Mesodermal cell (in vitro differentiated cells): ENCODE data around the gene BCAS1.

Experiments used
- H3K27ac ChIP-seq: 2 replicates; pipeline ENCODE4 v1.7.0; 2013; ENCODE audit warnings: mild to moderate bottlenecking, low read depth, low read length, moderate library complexity; ENCODE audit not compliant: severe bottlenecking
- H3K36me3 ChIP-seq: 2 replicates; pipeline ENCODE4 v1.7.1; 2013; ENCODE audit warnings: mild to moderate bottlenecking, low read length, moderate library complexity; ENCODE audit not compliant: control insufficient read depth, insufficient read depth
- H3K4me1 ChIP-seq: one replicate; pipeline ENCODE4 v1.7.1; 2013; ENCODE audit warnings: mild to moderate bottlenecking, low read length; ENCODE audit not compliant: insufficient read depth, control insufficient read depth, poor library complexity, severe bottlenecking
- H3K4me3 ChIP-seq: 2 replicates; pipeline ENCODE4 v1.7.0; 2013; ENCODE audit warnings: low read length, control low read depth, mild to moderate bottlenecking; ENCODE audit not compliant: insufficient read depth, poor library complexity, severe bottlenecking; ENCODE audit errors: extremely low read depth
- H3K9me3 ChIP-seq: 2 replicates; pipeline ENCODE4 v1.7.1; 2013; ENCODE audit warnings: mild to moderate bottlenecking, low read length, moderate library complexity; ENCODE audit not compliant: control insufficient read depth
- WGBS, 2 experiments: methylation state at CpG; one replicate each; pipeline ENCODE4 v1.1.5; 2013; ENCODE audit warnings: missing lambda C conversion rate in 2 of 2; ENCODE audit not compliant: insufficient coverage in 2 of 2; 5-methylcytosine and 5-hydroxymethylcytosine counted together

BCAS1 gene

DNA sequence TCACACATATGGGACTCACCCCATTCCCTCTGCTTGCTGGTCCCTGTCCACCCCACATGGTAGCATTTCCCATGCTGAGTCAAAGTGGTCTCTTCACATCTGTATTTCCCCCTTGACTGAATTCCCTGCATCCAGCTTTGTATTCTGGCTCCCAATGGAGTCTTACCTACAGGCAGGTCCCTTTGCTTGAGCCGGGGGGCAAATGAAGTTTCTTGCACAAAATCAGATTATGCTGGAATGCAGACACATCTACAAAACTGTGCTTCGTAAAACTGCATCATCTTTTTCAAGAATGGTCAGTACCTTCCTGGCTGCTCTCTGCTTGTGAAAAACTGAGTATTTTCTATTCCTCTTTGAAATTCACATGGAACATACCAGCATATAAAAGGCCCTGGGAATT is 32.1 kb upstream of the BCAS1 start:
- no peaks in the 10 kb centered on the region for H3K9me3 ChIP-seq
- no peak overlapping the region for H3K4me3 ChIP-seq
- WGBS, 2 experiments = 95 to 100% methylated on average over 2 of the region's 2 CpGs
- H3K27ac ChIP-seq = no peak overlapping the region
- H3K36me3 ChIP-seq = no peaks in the 10 kb centered on the region
- no peaks in the 10 kb centered on the region for H3K4me1 ChIP-seq

- 100% methylated on average over 1 of the region's 2 CpGs; no CpG with 5 or more reads in 1 of the 2 experiments for WGBS, 2 experiments
- Histone ChIP-seq H3K36me3 (no peaks in the 10 kb centered on the region), H3K27ac (no peak overlapping the region)
Measured at GRCh38 chr20:54100563-54100962, 30.2 kb upstream of the BCAS1 start.

GRCh38 chr20:54099894-54100293 is 29.5 kb upstream of the BCAS1 start:
- WGBS, 2 experiments = 100% methylated on average over 1 of the region's 3 CpGs; no CpG with 5 or more reads in 1 of the 2 experiments
- Histone ChIP-seq H3K9me3 (no peaks in the 10 kb centered on the region), H3K27ac (no peak overlapping the region), H3K36me3 (no peaks in the 10 kb centered on the region), H3K4me3 (no peak overlapping the region), H3K4me1 (no peaks in the 10 kb centered on the region)

More at GRCh38 chr20:54100563-54100962, 30.2 kb upstream of the BCAS1 start:
- Histone ChIP-seq H3K4me1 (no peaks in the 10 kb centered on the region), H3K4me3 (no peak overlapping the region), H3K9me3 (no peaks in the 10 kb centered on the region)

DNA sequence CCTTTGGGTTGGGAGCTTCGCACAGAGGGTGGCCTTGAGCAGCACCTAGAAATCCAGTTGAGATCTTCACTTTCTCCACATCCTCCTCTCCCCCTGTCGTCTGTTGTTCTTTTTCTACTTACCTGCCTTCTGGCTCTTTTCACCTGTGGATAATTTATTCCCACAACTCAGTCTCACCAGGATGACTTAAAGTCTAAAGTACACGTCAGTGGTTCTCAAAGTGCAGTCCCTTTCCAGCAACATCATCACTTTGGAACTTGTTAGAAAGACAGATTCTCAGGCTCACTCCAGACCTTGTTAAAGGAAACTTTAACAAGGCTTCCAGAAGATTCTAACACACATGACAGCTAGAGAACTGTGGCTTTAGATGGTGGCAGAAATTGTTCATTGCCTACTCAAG is 27.7 kb upstream of the BCAS1 start:
- no peaks in the 10 kb centered on the region for H3K36me3 ChIP-seq
- H3K4me1 ChIP-seq = no peaks in the 10 kb centered on the region
- WGBS, 2 experiments = 84 to 93% methylated on average over 3 of the region's 3 CpGs
- H3K27ac ChIP-seq = no peak overlapping the region
- H3K4me3 ChIP-seq = no peak overlapping the region
- H3K9me3 ChIP-seq = no peaks in the 10 kb centered on the region

- Histone ChIP-seq H3K4me1 (no peaks in the 10 kb centered on the region), H3K4me3 (no peak overlapping the region), H3K9me3 (no peaks in the 10 kb centered on the region), H3K27ac (no peak overlapping the region), H3K36me3 (no peaks in the 10 kb centered on the region)
- 73 to 75% methylated on average over 2 of the region's 2 CpGs for WGBS, 2 experiments
Measured at GRCh38 chr20:54097236-54097529, 26.8 kb upstream of the BCAS1 start.

DNA sequence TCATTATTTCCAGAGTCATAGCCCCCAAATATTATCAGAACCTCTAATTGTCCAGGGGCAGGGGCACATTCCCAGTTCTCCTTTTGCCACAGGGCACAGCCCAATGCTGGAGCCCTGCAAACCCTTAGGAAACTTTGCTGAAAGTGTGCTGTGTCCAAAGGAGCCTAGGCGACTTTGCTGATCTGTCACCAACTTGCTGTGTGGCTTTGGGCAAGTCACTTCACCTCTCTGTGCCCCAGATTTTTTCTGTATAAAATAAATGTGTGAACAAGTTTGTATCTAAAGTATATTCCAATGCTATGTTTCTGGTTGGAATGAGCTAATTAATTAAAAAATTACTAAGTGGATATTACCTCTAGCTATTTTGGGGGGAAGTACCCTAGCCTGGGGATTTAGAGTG is 25.4 kb upstream of the BCAS1 start:
- H3K4me1 ChIP-seq = no peaks in the 10 kb centered on the region
- H3K9me3 ChIP-seq = no peaks in the 10 kb centered on the region
- 86 to 100% methylated on average over 1 of the region's 1 CpG for WGBS, 2 experiments
- no peaks in the 10 kb centered on the region for H3K36me3 ChIP-seq
- no peak overlapping the region for H3K27ac ChIP-seq
- H3K4me3 ChIP-seq = no peak overlapping the region

DNA sequence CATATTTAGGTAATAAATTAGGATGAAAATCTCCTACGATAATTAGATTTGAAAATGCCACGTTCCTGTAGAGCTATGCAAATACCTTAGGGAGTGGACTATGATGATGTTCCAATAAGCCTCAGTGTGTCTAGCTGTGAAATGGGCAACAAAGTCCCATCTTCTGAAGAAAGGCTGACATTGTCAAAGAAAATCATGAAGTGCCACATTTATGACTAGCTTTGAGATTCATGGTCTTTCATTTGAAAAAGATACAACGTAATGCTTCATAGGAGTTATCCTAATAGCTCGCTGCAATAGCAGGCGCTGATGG is 23.8 kb upstream of the BCAS1 start:
- H3K36me3 ChIP-seq = no peaks in the 10 kb centered on the region
- WGBS, 2 experiments = 90 to 95% methylated on average over 4 to 5 of the region's 5 CpGs
- no peak overlapping the region for H3K4me3 ChIP-seq
- no peaks in the 10 kb centered on the region for H3K4me1 ChIP-seq
- H3K27ac ChIP-seq = no peak overlapping the region
- H3K9me3 ChIP-seq = no peaks in the 10 kb centered on the region

- 73% methylated on average over 2 of the region's 9 CpGs; no CpG with 5 or more reads in 1 of the 2 experiments for WGBS, 2 experiments
- Histone ChIP-seq H3K9me3 (no peaks in the 10 kb centered on the region), H3K4me1 (no peaks in the 10 kb centered on the region), H3K4me3 (no peak overlapping the region), H3K36me3 (no peaks in the 10 kb centered on the region), H3K27ac (no peak overlapping the region)
Measured at GRCh38 chr20:54093423-54094267, 23.3 kb upstream of the BCAS1 start.

- Histone ChIP-seq H3K27ac (no peak overlapping the region), H3K36me3 (no peaks in the 10 kb centered on the region), H3K9me3 (no peaks in the 10 kb centered on the region), H3K4me3 (no peak overlapping the region), H3K4me1 (no peaks in the 10 kb centered on the region)
- 77 to 79% methylated on average over 2 of the region's 2 CpGs for WGBS, 2 experiments
Measured at GRCh38 chr20:54092021-54092420, 21.6 kb upstream of the BCAS1 start.

DNA sequence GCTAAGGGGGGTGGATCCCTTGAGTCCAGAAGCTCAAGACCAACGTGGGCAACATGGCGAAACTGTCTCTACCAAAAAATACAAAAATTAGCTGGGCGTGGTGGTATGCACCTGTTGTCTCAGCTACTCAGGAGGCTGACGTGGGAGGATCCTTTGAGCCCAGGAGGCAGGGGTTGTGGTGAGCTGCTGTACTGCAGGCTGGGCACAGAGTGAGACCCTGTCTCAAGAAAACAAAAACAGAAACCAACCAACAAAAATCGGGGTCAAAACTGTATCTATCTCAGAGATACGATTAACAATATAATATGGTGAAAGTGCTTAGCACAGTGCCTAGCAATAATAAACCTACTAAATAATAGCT is 20.7 kb upstream of the BCAS1 start:
- no peaks in the 10 kb centered on the region for H3K9me3 ChIP-seq
- no peaks in the 10 kb centered on the region for H3K36me3 ChIP-seq
- H3K27ac ChIP-seq = no peak overlapping the region
- H3K4me3 ChIP-seq = no peak overlapping the region
- WGBS, 2 experiments = 51 to 58% methylated on average over 2 to 3 of the region's 6 CpGs
- peaks cover 4% of the 10 kb centered on the region for H3K4me1 ChIP-seq

DNA sequence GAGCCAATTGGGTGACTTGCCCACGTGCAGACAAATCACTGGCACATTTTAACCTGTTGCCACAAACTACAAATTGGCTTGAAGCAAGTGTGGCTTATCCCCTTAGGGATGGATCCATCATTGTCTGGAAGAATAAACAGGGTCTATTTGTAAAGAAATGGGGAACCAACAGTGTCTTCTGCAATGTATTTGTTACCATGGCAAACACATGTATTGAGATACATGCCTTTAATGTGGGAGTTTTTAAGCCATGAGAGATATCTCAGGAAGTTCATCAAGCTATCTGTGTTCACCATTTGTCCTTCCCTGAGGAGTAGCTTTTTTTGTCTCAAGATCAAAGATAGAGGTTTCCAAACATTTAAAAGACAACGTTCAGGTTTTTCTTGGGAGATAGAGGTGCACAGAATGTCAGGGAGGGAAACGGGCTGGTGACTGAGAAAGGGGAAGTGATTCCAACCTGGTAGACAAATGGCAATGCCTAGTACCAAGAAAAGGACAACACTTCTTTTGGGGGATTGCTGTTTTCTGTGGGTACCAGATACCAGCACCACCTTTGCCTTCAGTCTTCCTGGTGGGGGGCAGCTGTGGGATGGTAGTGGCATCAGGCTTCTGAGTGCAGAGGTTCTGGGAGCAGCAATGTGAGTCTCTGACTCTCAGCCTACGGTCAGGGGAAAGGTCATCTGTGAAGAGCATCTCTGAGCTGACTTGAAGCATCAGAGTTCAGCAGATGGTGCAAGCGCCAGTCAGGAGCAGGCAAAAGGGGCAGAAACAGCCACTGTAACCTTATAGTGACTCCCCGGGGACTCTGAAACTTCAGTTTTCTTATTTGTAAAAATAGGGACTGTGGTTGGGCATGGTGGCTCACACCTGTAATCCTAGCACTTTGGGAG is 20.1 kb upstream of the BCAS1 start:
- no peak overlapping the region for H3K27ac ChIP-seq
- no peak overlapping the region for H3K4me3 ChIP-seq
- no peaks in the 10 kb centered on the region for H3K9me3 ChIP-seq
- H3K36me3 ChIP-seq = no peaks in the 10 kb centered on the region
- peaks cover 4% of the 10 kb centered on the region for H3K4me1 ChIP-seq
- 88 to 94% methylated on average over 5 of the region's 6 CpGs for WGBS, 2 experiments
